Ishikawa (cell line): ENCODE data around the gene PRKCQ.

Experiments used
- CEBPB ChIP-seq: IDR thresholded peaks from 2 replicates; pipeline ENCODE4 v1.6.1; 2012
- CREB1 ChIP-seq: IDR thresholded peaks from 2 replicates; pipeline ENCODE4 v1.6.1; 2012; ENCODE audit warnings: low read depth
- EGR1 ChIP-seq: IDR thresholded peaks from 2 replicates; pipeline ENCODE4 v1.6.1; 2012
- EP300 ChIP-seq: IDR thresholded peaks from 2 replicates; pipeline ENCODE4 v1.6.1; 2012; ENCODE audit warnings: borderline replicate concordance
- FOXM1 ChIP-seq: IDR thresholded peaks from 2 replicates; pipeline ENCODE4 v1.6.1; 2012; ENCODE audit warnings: low read depth, borderline replicate concordance
- MAX ChIP-seq: IDR thresholded peaks from 2 replicates; pipeline ENCODE4 v1.6.1; 2012
- NFIC ChIP-seq: IDR thresholded peaks from 2 replicates; pipeline ENCODE4 v1.6.1; 2012
- RAD21 ChIP-seq: IDR thresholded peaks from 2 replicates; pipeline ENCODE4 v1.6.1; 2012; ENCODE audit warnings: low read depth
- REST ChIP-seq: IDR thresholded peaks from 2 replicates; pipeline ENCODE4 v1.6.1; 2012; ENCODE audit warnings: low read depth, mild to moderate bottlenecking
- TAF1 ChIP-seq: IDR thresholded peaks from 2 replicates; pipeline ENCODE4 v1.6.1; 2012; ENCODE audit warnings: low read depth, mild to moderate bottlenecking
- TCF12 ChIP-seq: IDR thresholded peaks from 2 replicates; pipeline ENCODE4 v1.6.1; 2012; ENCODE audit warnings: low read depth
- TEAD4 ChIP-seq: IDR thresholded peaks from 2 replicates; pipeline ENCODE4 v1.6.1; 2012
- YY1 ChIP-seq: IDR thresholded peaks from 2 replicates; pipeline ENCODE4 v1.6.1; 2012; ENCODE audit warnings: low read depth
- ZBTB7A ChIP-seq: IDR thresholded peaks from 2 replicates; pipeline ENCODE4 v1.6.1; 2012; ENCODE audit warnings: low read depth

GRCh38 chr10:6511347-6511746 lies 68.7 kb downstream of the PRKCQ start:
- TF ChIP-seq CEBPB: no peak
- TF ChIP-seq EGR1: no peak
- TF ChIP-seq CREB1: no peak
- no peak for TF ChIP-seq YY1
- TF ChIP-seq REST: no peak
- no peak for TF ChIP-seq FOXM1
- no peak for TF ChIP-seq MAX
- TF ChIP-seq TAF1: no peak
- TF ChIP-seq EP300: no peak
- no peak for TF ChIP-seq ZBTB7A
- TF ChIP-seq RAD21: no peak
- TF ChIP-seq TEAD4: no peak
- no peak for TF ChIP-seq TCF12
- no peak for TF ChIP-seq NFIC
